NCI-H510A treated with DMSO at 0.1 percent for 48 hours (cell line): ENCODE results near the gene LIPK.
A peak's percentile ranks its signal among the peaks of the same experiment; 100 is the strongest.
"Not testable (repeated sequence)": the region's sequence is repeated elsewhere in the genome, so short reads cannot be mapped to it uniquely, and the experiment has no call there.

ENCODE experiments used
- DNase-seq: peaks from one replicate; lab custom pipeline; 2025; lab: John Stamatoyannopoulos, UW

The LIPK gene, protein sequence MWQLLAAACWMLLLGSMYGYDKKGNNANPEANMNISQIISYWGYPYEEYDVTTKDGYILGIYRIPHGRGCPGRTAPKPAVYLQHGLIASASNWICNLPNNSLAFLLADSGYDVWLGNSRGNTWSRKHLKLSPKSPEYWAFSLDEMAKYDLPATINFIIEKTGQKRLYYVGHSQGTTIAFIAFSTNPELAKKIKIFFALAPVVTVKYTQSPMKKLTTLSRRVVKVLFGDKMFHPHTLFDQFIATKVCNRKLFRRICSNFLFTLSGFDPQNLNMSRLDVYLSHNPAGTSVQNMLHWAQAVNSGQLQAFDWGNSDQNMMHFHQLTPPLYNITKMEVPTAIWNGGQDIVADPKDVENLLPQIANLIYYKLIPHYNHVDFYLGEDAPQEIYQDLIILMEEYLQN

DNA sequence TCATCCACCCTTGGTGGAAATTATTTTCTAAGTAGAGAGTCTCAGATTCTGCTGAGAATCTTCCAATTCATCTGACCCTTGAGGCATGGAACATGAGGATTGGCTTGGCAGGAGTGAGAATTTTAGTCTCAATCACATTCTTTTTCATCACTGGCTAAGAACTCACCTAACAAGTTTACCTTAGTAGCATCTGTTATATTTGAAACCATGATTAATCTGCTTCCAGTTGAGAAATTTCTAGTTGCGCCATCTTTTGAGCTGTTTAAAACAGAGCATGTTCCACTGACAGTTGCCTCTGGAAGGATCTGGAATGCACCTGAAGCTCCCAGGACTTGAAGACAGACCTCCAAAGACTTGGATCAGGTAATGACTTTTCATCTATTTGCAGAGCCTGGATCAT is at the start of gene LIPK:
LIPK (plus strand) TSS at position 292 of the 400 bp plus-strand sequence. CDS start 18,295 bp downstream, outside the sequence.
- no peak for DNase-seq

DNA sequence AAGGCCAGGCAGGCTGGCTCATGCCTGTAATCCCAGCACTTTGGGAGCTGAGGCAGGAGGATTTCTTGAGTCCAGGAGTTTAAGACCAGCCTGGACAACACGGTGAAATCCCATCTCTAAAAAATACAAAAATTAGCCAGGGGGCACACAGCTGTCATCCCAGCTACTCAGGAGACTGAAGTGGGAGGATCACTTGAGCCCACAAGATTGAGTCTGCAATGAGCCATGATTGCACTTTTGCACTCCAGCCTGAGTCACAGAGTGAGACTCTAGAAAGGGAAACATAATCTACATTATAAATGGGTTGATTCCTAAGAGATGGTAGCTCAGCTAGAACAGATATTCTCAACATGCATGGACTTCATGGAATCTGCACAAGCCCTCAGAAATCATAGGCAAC is 48.1 kb upstream of the LIPK start:
- no peak for DNase-seq

DNA sequence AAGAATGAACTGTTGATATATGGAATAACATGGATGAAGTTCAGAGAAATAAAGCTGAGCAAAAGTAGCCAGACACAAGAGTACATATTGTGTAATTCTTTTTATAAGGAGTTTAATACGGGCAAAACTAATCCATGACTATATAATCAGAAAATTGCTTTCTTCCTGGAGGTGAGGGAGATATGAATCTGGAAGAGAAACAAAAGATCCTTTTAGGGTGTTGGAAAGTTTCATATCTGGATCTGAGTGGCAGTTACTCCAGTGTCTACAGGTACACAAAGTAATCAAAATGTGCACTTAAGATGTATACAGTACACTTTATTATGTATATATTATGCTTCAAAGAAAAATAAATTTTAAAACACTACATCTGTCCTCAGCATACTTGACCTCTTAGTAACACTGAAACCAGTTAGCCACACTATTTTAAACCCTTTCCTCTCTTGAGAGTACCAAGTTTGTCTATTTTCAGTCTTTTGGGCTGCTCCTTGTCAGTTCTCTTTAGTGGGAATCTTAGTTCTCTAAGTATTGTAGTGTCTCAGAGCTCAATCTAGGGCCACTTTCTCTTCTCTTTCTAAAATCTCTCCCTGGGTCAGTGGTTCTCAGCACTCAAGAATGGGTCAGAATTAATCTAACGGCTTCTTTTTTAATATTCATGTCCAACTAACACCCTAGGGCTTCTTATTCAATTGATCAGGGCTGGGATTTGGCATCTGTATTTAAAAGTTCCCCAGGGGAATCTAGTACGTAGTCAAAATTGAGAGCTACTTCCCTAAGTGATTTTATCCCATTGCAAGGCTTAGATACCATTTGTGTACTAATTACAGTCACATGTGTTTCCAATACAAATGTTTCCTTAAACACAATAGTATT is 46.1 kb upstream of the LIPK start:
- DNase-seq, result no peak

DNA sequence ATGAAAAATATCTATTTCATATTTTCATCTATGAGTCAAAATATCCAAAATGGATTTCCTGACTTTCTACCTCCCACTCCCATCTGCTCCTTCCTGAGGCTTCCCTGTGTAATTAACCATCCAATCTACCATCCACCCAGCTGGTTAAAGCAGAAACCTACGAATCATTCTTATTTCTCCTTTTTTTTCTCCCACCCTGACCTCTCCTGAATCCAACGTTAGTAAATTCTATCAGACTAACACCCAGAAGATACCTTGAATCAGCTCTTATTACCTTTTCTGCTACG is 45.5 kb upstream of the LIPK start:
- DNase-seq, result no peak

DNA sequence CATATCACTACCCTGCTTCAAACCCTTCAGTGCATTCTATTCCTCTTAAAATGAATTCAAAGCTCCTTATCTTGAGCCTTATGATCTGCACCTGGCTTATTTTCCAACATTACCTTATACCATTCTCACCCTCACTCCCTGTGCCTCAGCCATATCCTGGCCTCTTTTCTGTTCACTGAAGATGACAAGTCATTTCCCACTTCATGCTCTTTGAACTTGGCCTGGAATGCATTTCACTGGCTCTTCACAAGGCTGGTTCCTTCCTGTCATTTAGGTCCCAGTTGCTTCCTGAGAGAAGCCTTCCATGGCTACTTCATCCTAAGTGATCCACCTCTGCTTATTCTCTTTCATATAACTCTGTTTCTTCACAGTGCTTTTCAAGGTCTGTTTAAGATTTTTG is 45.0 kb upstream of the LIPK start:
- DNase-seq, result no peak

DNA sequence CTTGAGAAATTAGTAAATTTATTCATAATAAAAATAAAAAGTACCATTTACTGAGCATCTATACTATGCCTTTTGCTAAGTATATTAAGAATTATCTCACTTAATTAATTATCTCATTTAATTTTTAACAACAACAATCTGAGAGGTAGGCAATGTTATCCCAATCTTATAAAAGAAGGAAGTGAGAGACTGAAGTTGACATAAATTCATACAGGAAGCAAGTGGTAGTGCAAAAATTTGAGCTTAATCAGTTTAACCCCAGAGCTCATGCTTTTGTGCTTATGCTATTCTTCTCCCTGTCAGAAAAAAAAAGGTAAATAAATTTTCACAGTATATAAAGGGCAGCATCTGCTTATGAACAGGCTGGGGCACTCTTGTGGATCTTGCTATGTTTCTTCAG is 44.5 kb upstream of the LIPK start:
- DNase-seq, result no peak

DNA sequence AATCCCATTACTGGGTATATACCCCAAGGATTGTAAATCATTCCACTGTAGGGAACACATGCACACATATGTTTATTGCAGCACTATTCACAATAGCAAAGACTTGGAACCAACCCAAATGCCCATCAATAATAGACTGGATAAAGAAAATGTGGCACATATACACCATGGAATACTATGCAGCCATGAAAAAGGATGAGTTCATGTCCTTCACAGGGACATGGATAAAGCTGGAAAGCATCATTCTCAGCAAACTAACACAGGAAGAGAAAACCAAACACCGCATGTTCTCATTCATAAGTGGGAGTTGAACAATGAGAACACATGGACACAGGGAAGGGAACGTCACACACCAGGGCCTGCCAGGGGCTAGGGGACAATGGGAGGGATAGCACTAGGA is 42.9 kb upstream of the LIPK start:
- DNase-seq, result not testable (repeated sequence)

DNA sequence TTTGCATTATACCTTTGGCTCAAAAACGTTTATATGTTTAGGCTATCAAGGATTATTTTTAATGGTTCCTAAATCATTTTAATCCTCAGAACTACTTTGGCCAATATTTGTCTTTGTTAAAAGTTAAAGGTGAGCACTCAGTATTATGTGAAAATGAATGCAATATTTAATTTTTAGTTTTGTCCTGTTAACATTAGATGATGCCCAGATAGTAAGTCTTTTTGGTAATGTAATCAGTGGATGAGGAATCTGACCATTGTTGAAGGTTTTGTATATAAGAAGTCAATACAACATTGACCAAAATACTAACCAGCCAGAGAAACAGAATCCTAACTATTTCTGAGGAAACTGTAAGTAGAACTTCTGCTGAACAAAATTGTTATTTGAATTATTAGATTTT is 41.9 kb upstream of the LIPK start, which contains the start of gene LIPF:
LIPF (plus strand) TSS at position 301 of the 400 bp plus-strand sequence. CDS start 2,856 bp downstream, outside the sequence.
- no peak for DNase-seq

DNA sequence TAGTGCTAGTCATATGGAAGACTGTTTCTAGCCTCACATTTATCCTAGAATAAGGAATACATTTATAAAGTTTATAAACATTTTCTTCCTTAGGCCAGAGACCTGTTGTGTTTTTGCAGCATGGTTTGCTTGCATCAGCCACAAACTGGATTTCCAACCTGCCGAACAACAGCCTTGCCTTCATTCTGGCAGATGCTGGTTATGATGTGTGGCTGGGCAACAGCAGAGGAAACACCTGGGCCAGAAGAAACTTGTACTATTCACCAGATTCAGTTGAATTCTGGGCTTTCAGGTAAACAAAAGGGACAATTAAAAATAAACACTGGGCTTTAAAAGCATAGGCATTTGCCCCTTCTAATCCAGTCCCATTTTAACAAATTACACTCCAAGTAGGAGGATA is 37.6 kb upstream of the LIPK start:
- no peak for DNase-seq

DNA sequence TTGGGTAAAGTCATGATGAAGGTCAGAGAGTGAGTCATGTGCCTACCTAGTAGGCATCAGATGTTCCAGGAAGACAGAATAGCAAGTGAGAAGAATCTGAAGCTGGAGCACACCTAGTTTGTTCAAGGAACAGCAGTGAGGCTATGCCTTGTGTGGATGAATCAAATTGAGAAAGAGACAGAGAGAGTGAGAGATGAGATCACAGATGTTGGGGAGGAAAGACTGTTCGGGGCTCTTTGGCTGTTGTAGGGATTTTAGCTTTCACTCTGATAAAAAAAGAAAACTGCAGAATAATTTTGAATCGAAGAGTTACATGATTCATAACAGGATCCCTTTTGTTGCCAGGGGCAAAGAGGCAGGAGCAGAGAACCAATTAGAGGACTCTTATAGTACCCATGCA is 35.6 kb upstream of the LIPK start:
- no peak for DNase-seq

DNA sequence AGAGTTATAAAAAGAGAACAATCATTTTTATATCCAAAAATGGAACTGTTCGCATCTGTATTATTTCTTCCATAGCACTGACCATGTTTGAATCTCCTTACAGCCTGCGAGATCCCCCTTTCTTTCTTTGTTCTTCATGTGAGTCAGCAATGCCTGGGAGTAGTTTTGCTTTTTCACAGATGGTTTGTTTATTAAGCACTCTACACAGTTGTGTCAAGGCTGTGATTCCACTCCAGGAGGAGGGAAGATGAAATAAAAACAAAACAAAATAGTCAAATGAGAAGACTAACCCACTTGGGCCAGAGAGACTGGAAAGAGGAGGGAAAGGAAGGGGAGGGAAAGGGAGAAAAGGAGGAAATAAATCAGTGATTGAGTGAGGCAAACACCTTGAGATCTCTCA is 34.0 kb upstream of the LIPK start:
- DNase-seq, result no peak

DNA sequence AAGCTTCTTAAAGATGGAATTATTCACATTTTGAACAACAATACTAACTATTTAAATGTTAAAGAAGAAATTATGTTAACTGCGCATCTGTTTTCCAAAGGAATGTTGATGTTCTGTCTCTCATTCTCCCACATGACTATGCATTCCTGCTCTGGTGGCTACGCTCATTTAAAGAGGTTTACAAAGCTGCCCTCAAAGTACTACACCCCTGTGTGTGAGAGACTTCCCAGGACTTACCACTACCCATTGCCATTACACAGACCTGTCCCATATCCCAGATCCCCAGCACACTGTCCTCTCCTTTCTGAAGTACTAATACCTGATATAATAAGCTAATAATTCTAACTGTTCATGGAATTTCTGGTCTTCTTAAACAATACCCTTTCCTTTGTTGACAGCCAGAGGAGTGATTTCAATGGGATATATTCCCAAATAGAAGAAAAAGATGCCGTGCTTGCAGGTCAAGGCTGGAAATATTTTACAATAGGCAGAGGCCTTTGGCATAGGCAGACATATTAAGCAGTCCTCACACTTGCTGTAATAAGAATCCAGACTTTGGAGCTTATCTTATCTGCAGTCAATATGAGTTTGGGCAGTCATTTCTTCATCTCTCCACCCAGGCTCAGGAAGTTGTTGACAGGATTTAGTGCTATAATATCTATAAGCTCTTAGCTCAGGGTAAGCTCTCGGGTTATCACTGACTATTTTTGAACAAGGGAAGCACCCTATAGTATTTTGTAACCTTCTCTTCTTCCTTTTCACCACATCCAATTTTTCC is 29.6 kb upstream of the LIPK start:
- DNase-seq, result no peak

DNA sequence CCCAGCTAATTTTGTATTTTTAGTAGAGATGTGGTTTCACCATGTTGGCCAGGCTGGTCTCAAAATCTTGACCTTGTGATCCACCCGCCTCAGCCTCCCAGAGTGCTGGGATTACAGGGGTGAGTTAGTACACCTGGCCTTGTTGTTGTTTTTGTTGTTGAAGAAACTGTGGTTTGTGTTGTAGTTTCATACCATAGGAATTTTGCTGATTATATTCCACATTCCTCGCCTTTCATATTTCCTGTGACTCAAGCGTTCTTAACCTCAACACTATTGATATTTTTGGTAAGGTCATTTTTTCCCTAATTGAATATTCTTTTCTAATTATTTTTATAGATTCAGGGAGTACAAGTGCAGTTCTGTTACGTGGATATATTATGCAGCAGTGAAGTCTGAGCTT is 25.1 kb upstream of the LIPK start:
- no peak for DNase-seq

DNA sequence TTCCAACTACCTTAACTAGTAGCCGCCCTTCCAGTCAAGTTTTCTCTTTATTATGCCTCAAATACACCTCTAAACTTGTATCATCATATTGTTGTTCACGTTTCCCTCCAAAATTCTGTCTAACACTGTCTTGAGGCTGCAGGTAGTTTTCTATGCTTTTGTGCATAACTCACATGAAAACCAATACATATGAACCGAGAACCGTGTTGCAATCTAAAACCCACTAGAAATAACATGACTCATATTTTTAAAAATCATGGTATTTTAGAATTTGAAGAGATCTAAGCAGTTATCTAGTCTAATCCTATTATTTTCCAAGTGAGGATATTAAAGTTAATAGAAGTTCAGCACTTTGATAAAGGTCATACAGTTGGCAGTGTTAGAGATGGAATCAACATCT is 23.6 kb upstream of the LIPK start:
- no peak for DNase-seq

DNA sequence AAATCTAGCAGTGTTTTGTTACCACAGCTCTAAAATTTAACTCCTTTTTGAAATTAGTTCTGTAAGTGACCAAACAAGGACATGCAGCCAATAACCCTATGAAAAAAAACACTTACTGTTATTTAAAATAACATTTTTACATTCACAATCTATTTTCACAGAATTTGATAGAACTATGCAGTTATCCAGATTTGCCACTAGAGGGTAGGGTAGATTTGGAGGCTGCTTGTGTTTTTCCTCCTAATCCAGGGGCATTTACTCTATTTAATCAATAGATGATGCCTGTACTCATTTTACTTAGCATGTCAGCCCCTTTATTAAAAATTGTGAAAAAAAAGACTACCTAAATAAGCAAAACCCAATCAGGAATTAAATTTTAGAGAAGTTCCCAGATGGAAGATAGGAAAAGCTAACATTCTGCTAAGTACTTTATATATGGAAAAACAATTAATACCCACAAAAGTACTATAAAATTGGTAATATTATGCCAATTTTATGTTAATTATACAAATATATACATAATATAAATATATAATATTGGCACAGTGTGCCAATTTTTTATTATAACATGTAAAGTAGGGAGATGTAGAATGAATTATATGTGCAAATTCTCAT is 18.1 kb upstream of the LIPK start:
- DNase-seq, result peak; percentile 56

DNA sequence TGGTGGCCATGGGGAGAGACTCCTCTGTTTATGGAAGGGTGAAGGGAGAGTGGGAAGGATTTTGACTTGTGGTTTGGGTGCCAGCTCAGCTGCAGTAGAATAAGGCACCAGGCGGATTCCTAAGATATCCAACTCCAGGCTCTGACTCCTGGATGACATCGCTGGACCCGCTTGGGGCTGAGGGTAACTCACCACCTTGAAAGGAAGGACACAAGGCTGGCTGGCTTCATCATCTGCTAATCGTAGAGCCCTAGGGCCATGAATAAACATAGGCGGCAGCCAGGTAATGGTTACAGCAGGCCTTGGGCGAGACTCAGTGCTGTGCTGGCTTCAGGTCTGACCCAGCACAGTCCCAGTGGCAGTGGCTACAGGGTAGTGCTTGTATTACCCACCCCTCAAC is 16.7 kb upstream of the LIPK start:
- DNase-seq, result no peak

DNA sequence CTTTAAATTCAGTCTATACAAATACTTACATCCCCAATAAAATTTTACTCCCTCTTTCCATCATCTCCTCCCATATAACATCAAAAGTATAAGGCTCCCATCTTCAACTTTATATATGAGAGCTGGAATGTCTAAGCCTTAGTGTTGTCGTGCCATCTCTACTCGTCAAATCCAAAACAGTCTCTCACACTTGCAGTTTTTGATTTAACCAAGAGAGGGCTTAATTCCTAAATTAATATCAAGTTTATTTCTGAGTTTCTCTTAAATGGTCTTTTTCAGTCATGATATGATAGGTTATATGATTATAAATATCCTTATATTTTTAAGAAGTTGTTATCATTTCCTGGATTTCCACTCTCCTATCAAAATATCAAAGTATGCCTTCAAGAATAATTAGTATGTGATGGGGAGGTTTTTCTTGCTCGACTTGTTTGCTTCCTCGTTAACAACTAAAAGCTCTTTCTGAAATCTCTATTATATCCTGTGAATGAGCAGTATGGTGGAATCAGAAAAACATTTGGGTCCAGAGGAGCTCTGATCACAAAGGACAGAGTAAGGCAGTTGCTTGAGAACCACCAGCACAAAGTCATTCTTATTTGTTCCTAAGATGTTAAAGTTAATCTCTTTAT is 12.5 kb upstream of the LIPK start:
- DNase-seq, result no peak

DNA sequence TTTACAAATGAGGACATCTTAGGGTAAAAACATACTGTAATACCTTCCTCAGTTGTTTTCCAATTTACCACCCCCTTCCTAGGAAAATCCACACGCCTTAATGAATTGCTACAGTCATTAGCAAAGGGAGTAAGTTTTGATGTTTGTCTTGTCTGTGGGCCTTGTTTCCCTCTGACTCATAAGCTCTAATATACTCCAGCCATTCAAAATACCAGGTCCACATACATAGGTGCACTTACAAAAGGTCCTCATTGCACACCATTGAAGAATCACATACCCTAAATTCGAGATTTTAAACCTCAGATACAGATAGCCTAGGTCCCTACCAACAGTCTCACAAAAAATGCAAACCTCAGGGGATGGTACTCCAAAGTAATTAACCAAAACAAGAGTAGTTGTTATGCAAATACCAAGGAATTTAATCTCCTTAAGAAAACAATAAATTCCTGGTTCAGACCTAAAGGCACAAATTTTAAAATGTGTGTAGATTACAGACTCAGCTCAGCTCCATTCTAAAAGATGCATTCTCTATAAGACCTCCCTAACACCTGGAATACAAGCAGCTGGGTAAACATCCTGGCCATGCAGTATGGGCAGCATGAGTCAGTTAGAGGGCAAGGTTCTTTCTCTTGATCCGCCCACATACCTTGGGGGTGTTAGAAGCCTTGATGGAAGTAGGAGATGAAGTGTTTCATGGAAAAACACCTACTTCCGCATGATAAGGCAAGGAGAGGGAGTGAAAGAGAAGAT is 3.0 kb upstream of the LIPK start:
- peak; percentile 82 for DNase-seq

DNA sequence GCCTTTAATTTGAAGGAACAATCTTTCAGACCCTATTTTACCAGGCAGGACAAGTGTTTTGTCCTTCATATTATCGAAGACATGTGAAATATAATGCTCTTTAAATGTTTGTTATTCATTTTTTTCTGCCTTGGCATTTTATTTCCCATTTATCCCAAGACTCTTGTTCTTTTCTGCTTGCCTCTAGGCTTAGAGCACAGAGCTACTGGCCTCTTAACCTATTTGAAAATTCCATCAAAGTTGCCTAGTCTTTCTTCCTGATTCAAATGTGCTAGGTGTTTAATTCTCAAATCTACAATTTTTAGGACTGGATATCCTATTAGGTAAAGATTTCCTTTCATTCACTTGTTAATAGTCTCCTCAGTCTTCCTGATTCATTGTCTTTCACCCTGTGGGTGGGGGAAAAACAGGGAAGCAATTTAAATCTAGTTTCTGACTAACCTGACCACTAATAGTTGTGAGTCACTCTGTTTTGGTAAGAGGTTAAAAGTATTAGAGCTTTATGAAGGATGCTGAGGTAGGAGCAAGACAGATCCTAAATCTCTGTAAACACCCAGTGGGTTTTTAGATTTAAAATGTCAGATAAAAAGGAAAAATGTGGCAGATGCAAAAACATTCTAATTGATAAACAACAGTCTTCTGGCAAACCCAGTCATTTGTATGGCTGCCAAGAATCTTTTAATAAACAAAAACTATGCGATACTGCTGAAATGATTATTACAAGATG is 1.5 kb downstream of the LIPK start:
- no peak for DNase-seq

DNA sequence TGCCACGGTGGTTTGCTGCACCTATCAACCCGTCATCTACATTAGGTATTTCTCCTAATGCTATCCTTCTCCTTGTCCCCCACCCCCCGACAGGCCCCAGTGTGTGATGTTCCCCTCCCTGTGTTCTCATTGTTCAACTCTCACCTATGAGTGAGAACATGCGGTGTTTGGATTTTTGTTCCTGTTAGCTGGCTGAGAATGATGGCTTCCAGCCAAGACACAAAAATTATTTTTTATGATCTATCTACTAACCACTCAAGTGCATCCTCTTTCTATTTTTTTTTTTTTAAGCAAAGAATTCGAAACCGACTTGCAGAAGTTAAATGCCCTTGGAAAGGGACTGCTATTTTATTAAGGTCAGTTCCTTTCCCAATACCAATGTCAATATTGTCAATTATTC is 3.3 kb downstream of the LIPK start:
- not testable (repeated sequence) for DNase-seq
